ENCODE results near the gene EMP3.
A peak's percentile ranks its signal among the peaks of the same experiment; 100 is the strongest.
"Not testable (repeated sequence)": the region's sequence is repeated elsewhere in the genome, so short reads cannot be mapped to it uniquely, and the experiment has no call there.

Gene EMP3
- 53.6 to 250 (median 122) reads per million in 18 experiments for total RNA-seq

GRCh38 chr19:48325265-48325910 lies at the start of gene EMP3:
Gene EMP3 (plus strand): TSS chr19:48325552. CDS start chr19:48326845, 1,293 bp downstream.
- peak; percentile 55 to 89 for DNase-seq

DNA sequence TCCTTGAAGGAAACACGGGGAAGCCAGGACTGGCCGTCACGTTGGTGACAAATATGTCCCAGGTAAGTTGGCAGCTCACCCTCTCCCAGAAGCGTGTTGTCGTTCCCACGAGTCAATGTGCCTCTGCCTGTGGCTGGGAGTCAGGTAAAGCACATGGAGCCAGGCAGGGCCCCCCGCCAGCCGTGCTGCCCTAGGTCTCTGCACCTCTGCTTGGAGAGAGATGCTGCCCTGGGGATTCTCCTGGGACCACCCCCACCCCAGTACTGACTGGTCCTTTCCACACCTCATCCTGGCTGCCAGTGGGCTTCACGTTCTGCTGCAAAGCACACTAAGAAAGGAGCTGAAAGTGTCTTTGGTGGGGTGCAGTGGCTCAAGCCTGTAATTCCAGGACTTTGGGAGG lies 45.6 kb upstream of the EMP3 start:
- no peak for DNase-seq

- no peak for DNase-seq
These were observed 41.4 kb upstream of the EMP3 start for GRCh38 chr19:48283908-48284307.

- DNase-seq: no peak
These were observed 40.5 kb upstream of the EMP3 start for GRCh38 chr19:48284896-48285295.

DNA sequence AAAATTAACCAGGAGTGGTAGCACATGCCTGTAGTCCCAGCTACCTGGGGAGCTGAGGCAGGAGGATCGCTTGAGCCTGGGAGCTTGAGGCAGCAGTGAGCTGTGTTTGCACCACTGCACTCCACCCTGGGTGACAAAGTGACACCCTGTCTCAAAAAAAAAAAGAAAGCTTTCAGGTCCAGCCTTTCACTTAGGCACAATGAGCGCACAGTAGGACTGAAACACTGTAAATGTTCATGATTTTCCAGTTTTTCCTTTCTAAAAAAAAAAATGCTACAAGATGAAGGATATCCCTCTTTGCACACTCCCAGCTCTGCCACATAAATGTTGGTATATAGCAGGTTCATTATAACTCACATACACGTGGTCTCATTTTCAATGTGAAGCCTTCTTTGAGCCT lies 37.6 kb upstream of the EMP3 start:
- DNase-seq: no peak

GRCh38 chr19:48290401-48290770 lies 35.0 kb upstream of the EMP3 start:
- no peak for DNase-seq

DNA sequence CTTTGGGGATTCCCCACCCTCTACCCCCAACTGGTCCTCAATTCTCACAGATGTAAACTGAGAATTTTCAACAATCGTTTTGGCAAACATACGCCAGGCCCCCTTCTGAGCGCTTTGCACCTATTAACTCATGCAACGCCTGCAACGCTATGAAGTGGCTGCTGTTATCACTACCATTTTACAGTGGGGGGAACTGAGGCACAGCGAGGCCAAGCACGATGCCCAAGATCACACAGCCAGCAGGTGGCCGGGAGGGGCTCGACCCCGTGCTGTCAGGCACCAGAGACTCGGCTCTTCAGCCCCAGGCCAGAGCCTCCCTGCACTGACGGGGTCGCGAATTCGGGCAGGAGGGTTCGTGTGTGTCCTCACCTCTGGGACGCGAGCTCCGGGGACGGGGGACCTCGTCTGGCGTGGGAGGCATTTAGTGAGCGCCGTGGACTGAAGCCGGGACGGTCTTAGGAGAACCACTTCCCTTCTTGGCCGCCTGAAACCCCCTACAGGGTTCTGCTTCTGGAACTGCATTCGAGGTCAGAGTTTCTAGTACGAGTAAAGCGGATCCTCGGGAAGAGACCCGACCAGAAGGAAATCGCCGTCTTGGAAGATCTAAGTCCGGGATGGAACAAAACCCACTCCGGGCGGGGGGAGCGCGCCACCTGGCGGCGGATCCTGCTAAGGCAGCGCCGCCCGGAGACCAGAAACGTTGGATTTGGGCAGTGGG lies 34.4 kb upstream of the EMP3 start:
- DNase-seq: peak; percentile 63 to 64

DNA sequence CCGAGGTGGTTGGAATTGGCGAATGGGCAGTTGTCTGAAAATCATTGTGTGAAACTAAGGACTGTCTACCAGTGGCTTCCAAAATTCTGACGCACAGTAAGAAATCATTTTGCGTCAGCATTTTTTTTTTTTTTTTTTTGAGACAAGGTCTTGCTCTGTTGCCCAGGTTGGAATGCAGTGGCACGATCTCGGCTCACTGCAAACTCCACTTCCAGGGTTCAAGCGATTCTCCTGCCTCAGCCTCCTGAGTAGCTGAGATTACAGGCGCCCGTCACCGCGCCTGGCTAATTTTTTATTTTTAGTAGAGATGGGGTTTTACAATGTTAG lies 33.9 kb upstream of the EMP3 start:
- DNase-seq: not testable (repeated sequence)

DNA sequence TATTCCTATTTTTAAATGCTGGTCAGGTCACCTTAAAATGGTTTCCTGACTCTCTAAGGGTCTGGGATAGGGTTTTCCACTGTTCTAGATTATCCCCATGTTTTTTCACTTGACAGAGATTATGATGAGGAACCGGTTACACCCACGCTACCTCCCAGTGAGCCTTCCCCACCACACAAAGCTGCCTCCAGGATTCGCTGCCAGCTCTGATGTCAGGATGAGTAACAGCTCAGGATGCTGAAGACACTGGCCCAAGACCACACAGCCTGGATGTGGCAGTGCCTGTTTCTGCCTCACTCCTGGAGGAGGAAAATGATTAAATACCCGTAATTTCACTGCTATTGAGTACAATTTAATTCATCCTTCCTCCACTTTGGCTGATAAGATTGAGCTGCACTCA lies 32.6 kb upstream of the EMP3 start:
- peak; percentile 28 to 58 for DNase-seq

DNA sequence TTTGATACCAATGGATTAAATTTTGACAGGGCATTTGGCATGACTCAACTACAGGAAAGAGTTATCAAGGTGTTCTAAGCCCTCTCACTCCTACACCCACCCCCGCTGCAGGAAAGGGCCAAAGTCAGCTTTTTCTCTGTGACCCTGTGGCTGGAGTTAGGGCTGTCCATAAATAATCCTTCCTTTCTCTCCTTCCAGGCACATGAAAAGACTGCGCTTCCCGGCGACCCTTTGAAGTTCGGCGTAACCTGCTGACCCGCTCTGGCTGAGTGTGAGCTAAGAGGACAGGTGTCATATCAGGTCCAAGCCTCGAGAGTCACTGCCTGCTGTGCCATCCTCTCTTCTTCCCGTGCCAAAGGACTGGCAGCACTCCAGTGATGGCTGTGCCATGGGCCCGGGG lies 29.9 kb upstream of the EMP3 start:
- no peak for DNase-seq

DNA sequence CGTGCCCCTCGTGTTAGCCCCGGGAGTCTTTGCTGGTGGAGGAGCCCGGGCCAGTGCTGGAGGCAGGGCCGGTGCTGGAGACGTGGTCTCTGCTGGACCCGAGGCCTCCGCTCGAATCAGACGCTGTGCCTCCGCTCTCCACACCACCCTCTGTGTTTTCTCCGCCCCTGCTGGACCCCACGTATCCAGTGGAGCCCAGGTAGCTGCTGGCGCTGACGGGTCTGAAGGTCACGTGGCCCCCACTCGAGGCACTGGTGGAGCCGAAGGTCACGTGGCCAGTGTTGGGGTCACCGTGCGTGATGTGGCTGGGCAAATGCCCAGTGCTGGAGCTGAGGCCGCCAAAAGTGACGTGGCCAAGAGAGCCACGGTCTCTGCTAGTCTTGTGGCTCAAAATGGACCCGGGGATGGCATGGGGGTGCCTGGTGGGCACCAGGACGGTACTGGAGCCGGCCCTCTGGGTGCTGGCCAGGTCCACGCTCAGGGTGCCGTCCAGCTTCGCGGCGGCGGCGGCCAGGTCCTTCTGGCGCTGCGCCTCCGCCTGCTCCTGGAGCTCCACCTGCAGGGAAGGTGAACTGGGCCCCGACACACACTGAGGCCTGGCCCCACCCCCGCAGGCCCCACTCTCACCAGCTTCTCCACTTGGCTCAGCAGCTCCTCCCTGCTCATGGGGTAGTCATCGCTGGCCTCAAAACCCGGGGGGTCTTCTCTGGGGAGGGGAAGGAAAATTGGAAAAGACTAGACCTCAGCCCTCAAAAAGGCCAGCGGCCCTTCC lies 28.2 kb upstream of the EMP3 start:
- DNase-seq: no peak

- DNase-seq: no peak
These were observed 27.4 kb upstream of the EMP3 start for GRCh38 chr19:48297975-48298374.

DNA sequence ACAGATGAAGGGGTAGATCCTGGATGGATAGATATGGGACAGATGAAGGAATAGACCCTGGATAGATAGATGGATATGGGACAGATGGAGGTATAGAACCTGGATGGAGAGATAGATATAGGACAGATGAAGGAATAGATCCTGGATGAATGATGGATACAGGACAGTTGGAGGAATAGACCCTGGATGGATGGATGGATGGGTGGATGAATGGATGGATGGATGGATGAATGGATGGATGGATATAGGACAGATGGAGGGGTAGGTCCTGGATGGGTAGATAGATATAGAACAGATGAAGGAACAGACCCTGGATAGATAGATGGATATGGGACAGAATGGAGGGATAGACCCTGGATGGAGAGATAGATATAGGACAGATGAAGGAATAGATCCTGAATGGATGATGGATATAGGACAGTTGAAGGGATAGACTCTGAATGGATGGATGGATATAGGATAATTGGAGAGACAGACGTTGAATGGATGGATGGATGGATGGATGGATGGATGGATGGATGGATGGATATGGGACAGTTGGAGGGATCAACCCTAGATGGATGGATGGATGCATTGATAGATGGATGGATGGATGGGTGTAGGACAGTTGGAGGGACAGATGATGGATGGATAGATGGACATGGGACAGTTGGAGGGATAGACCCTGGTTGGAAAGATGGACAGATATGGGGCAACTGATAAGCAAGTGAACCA lies 23.3 kb upstream of the EMP3 start:
- no peak for DNase-seq

GRCh38 chr19:48302600-48302959 lies 22.8 kb upstream of the EMP3 start:
- no peak for DNase-seq

- DNase-seq: no peak
These were observed 22.0 kb upstream of the EMP3 start for GRCh38 chr19:48303367-48303766.

- no peak for DNase-seq
These were observed 21.5 kb upstream of the EMP3 start for GRCh38 chr19:48303866-48304265.

GRCh38 chr19:48308631-48309586 lies 16.4 kb upstream of the EMP3 start:
- DNase-seq: no peak

DNA sequence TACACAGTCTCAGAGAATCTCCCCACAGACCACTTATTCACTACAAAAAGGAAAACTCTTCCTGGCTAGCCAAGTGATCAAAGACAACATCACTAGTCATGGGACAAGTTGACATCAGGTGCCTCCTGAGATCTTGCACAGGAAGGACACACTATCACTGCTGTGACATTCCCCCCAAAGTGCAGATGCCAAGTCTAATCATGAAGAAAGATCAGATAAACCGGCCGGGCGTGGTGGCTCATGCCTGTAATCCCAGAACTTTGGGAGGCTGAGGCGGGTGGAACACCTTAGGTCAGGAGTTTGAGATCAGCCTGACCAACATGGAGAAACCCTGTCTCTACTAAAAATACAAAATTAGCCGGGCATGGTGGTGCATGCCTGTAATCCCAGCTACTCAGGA lies 15.6 kb upstream of the EMP3 start:
- not testable (repeated sequence) for DNase-seq

DNA sequence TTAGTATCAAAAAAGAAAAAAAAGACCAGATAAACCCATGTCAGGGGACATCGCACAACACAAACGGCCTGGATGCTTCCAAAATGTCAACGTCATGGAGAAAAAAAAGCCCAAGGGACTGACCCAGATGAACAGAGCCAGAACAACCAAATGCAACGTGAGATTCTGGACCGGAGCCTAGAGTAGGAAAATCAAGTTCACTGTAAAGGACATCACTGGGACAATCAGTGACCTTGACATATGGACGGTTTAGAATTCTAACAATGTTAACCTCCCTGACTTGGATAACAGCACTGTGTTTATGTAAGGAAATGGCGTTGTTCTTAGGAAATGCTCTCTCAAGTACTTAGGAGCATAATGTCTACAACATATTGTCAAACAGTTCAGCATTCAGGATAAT lies 15.1 kb upstream of the EMP3 start:
- no peak for DNase-seq

DNA sequence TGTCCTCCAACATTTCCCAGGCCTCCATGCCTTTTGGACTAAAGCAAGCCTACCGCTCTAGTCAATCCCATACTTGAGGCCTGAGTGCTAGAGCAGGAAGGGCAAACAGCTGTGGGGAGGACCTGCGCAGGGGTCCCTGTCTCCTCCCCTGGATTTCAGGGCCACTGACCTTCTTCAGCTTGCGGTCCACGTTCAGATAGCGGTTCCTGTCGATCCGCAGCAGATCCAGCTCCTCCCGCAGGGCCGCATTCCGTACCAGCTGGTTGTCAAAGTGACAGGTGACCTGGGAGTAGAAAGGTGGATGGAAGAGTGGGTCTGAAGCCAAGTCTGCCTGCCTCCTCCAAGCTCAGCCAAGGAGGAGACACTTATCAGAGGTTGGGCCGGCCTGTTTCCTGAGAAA lies 14.0 kb upstream of the EMP3 start:
- DNase-seq: no peak

- DNase-seq: no peak
These were observed 9.6 kb upstream of the EMP3 start for GRCh38 chr19:48315712-48316111.

DNA sequence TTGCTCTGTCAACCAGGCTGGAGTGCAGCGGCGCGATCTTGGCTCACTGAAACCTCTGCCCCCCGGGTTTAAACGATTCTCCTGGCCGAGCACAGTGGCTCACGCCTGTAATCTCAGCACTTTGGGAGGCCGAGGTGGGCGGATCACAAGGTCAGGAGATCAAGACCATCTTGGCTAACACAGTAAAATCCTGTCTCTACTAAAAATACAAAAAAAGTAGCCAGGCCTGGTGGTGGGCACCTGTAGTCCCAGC lies 7.7 kb upstream of the EMP3 start:
- DNase-seq: not testable (repeated sequence)
